Mesendoderm (in vitro differentiated cells): ENCODE measurements around the gene GAPT.

ENCODE experiments used
- DNase-seq: peaks from one replicate; pipeline ENCODE4 v3.0.0; 2013
- H2AK5ac ChIP-seq: 2 replicates; pipeline ENCODE4 v1.6.1; 2013; ENCODE audit warnings: low read length, inconsistent platforms
- H2BK120ac ChIP-seq: 2 replicates; pipeline ENCODE4 v1.6.1; 2013; ENCODE audit warnings: low read depth, mild to moderate bottlenecking, low read length, moderate library complexity, mixed read lengths
- H2BK15ac ChIP-seq: replicated peaks from 2 replicates; pipeline ENCODE4 v1.6.1; 2013; ENCODE audit warnings: low read depth, mild to moderate bottlenecking, moderate library complexity
- H2BK5ac ChIP-seq: 2 replicates; pipeline ENCODE4 v1.6.1; 2013; ENCODE audit warnings: low read length, inconsistent platforms
- H3K18ac ChIP-seq: 2 replicates; pipeline ENCODE4 v1.6.1; 2013; ENCODE audit warnings: mild to moderate bottlenecking, low read length, mixed read lengths
- H3K23ac ChIP-seq: one replicate; pipeline ENCODE4 v1.6.1; 2013; ENCODE audit warnings: low read length
- H3K27ac ChIP-seq: 2 replicates; pipeline ENCODE4 v1.5.1; 2013; ENCODE audit warnings: low read depth, mild to moderate bottlenecking, inconsistent platforms, low read length, moderate library complexity
- H3K27me3 ChIP-seq: 2 replicates; pipeline ENCODE4 v1.6.1; 2013; ENCODE audit warnings: low read length, control low read depth, mild to moderate bottlenecking, inconsistent platforms; ENCODE audit not compliant: insufficient read depth, poor library complexity
- H3K36me3 ChIP-seq: 2 replicates; pipeline ENCODE4 v1.6.1; 2013; ENCODE audit warnings: low read length, inconsistent platforms; ENCODE audit not compliant: control insufficient read depth, insufficient read depth
- H3K4ac ChIP-seq: one replicate; pipeline ENCODE4 v1.6.1; 2013; ENCODE audit warnings: low read depth, mild to moderate bottlenecking, low read length, moderate library complexity
- H3K4me1 ChIP-seq: 2 replicates; pipeline ENCODE4 v1.6.1; 2013; ENCODE audit warnings: low read depth, low read length, inconsistent platforms; ENCODE audit not compliant: control insufficient read depth
- H3K4me2 ChIP-seq: 2 replicates; pipeline ENCODE4 v1.6.1; 2013; ENCODE audit warnings: low read length
- H3K4me3 ChIP-seq: 2 replicates; pipeline ENCODE4 v1.5.1; 2013; ENCODE audit warnings: mild to moderate bottlenecking, low read length
- H3K56ac ChIP-seq: one replicate; pipeline ENCODE4 v1.6.1; 2013; ENCODE audit warnings: low read length
- H3K79me1 ChIP-seq: 2 replicates; pipeline ENCODE4 v1.6.1; 2013; ENCODE audit warnings: low read length, inconsistent platforms
- H3K79me2 ChIP-seq: 2 replicates; pipeline ENCODE4 v1.6.1; 2013; ENCODE audit warnings: mild to moderate bottlenecking, low read length; ENCODE audit not compliant: control insufficient read depth, insufficient read depth
- H3K9ac ChIP-seq: 2 replicates; pipeline ENCODE4 v1.6.1; 2013; ENCODE audit warnings: low read length, inconsistent platforms
- H4K5ac ChIP-seq: one replicate; pipeline ENCODE4 v1.6.1; 2013; ENCODE audit warnings: low read length
- H4K8ac ChIP-seq: one replicate; pipeline ENCODE4 v1.6.1; 2013; ENCODE audit warnings: low read depth, mild to moderate bottlenecking, control low read depth, low read length, moderate library complexity
- WGBS: extraction: QIAGEN DNeasy Blood & Tissue Kit; methylation state at CpG from one replicate; pipeline ENCODE4 v1.1.7; 2013; ENCODE audit warnings: low lambda C conversion rate, missing lambda C conversion rate; ENCODE audit not compliant: insufficient coverage; ENCODE audit errors: extremely low coverage; 5-methylcytosine and 5-hydroxymethylcytosine counted together

The GAPT gene

GRCh38 chr5:58455066-58455465, 36.2 kb upstream of the GAPT start:
- WGBS, result no CpG with 5 or more reads among the region's 5 CpGs

GRCh38 chr5:58455480-58455879, 35.8 kb upstream of the GAPT start:
- H4K5ac ChIP-seq, result no peak overlapping the region
- H2AK5ac ChIP-seq, result no peak overlapping the region
- H2BK15ac ChIP-seq, result no peak overlapping the region
- peaks cover 1% of the 10 kb centered on the region for H3K79me1 ChIP-seq
- peaks cover 12% of the 10 kb centered on the region for H3K79me2 ChIP-seq
- H3K4me1 ChIP-seq, result no peaks in the 10 kb centered on the region
- no peak overlapping the region for H3K4me3 ChIP-seq
- H3K18ac ChIP-seq, result no peak overlapping the region
- no peak overlapping the region for H3K27ac ChIP-seq
- no peaks in the 10 kb centered on the region for H3K27me3 ChIP-seq
- no peak overlapping the region for H2BK5ac ChIP-seq
- H3K23ac ChIP-seq, result no peak overlapping the region
- no CpG with 5 or more reads among the region's 5 CpGs for WGBS
- DNase-seq, result no peak
- H3K4ac ChIP-seq, result no peak overlapping the region
- H2BK120ac ChIP-seq, result no peak overlapping the region
- no peak overlapping the region for H4K8ac ChIP-seq
- H3K36me3 ChIP-seq, result peaks cover 5% of the 10 kb centered on the region
- H3K56ac ChIP-seq, result no peak overlapping the region
- H3K4me2 ChIP-seq, result no peak overlapping the region
- H3K9ac ChIP-seq, result no peak overlapping the region

More at GRCh38 chr5:58455066-58455465, 36.2 kb upstream of the GAPT start:
- Histone ChIP-seq H3K79me2 (peaks cover 12% of the 10 kb centered on the region), H2BK120ac (no peak overlapping the region), H3K27ac (no peak overlapping the region), H3K4me2 (no peak overlapping the region), H3K36me3 (peaks cover 5% of the 10 kb centered on the region), H3K4ac (no peak overlapping the region), H4K5ac (no peak overlapping the region), H3K4me3 (no peak overlapping the region), H3K56ac (no peak overlapping the region), H3K27me3 (no peaks in the 10 kb centered on the region), H3K4me1 (no peaks in the 10 kb centered on the region), H2BK15ac (no peak overlapping the region), H4K8ac (no peak overlapping the region), H3K18ac (no peak overlapping the region), H2BK5ac (no peak overlapping the region), H3K9ac (no peak overlapping the region), H2AK5ac (no peak overlapping the region), H3K79me1 (peaks cover 1% of the 10 kb centered on the region), H3K23ac (no peak overlapping the region)
- no peak for DNase-seq

- no peak overlapping the region for H3K23ac ChIP-seq
- no peak overlapping the region for H4K5ac ChIP-seq
- no peak overlapping the region for H2BK120ac ChIP-seq
- no peak overlapping the region for H2BK15ac ChIP-seq
- H3K4me1 ChIP-seq, result no peaks in the 10 kb centered on the region
- H3K79me2 ChIP-seq, result peaks cover 12% of the 10 kb centered on the region
- H3K18ac ChIP-seq, result no peak overlapping the region
- H3K4ac ChIP-seq, result no peak overlapping the region
- no peak overlapping the region for H2BK5ac ChIP-seq
- H3K4me2 ChIP-seq, result no peak overlapping the region
- no CpG with 5 or more reads among the region's 3 CpGs for WGBS
- no peak overlapping the region for H4K8ac ChIP-seq
- peaks cover 1% of the 10 kb centered on the region for H3K79me1 ChIP-seq
- no peak for DNase-seq
- no peak overlapping the region for H3K56ac ChIP-seq
- no peak overlapping the region for H3K9ac ChIP-seq
- no peak overlapping the region for H3K27ac ChIP-seq
- H2AK5ac ChIP-seq, result no peak overlapping the region
- H3K4me3 ChIP-seq, result no peak overlapping the region
- peaks cover 5% of the 10 kb centered on the region for H3K36me3 ChIP-seq
- no peaks in the 10 kb centered on the region for H3K27me3 ChIP-seq
Observed at GRCh38 chr5:58456026-58456425, 35.2 kb upstream of the GAPT start.

- Histone ChIP-seq H3K36me3 (peaks cover 5% of the 10 kb centered on the region), H4K5ac (no peak overlapping the region), H2AK5ac (no peak overlapping the region), H3K79me1 (peaks cover 1% of the 10 kb centered on the region), H3K4me3 (no peak overlapping the region), H3K9ac (no peak overlapping the region), H3K27ac (no peak overlapping the region), H3K4me2 (no peak overlapping the region), H3K4ac (no peak overlapping the region), H3K79me2 (peaks cover 12% of the 10 kb centered on the region), H3K4me1 (no peaks in the 10 kb centered on the region), H2BK15ac (no peak overlapping the region), H3K23ac (no peak overlapping the region), H4K8ac (no peak overlapping the region), H2BK120ac (no peak overlapping the region), H3K56ac (no peak overlapping the region), H3K27me3 (no peaks in the 10 kb centered on the region), H3K18ac (no peak overlapping the region), H2BK5ac (no peak overlapping the region)
- WGBS, result 100% methylated on average over 1 of the region's 1 CpG
- no peak for DNase-seq
Observed at GRCh38 chr5:58456486-58456885, 34.7 kb upstream of the GAPT start.

- Histone ChIP-seq H3K27ac (no peak overlapping the region), H2AK5ac (no peak overlapping the region), H3K9ac (no peak overlapping the region), H2BK120ac (no peak overlapping the region), H3K4me1 (no peaks in the 10 kb centered on the region), H2BK5ac (no peak overlapping the region), H4K8ac (no peak overlapping the region), H3K27me3 (no peaks in the 10 kb centered on the region), H3K79me1 (peaks cover 1% of the 10 kb centered on the region), H2BK15ac (no peak overlapping the region), H3K56ac (no peak overlapping the region), H3K4me3 (no peak overlapping the region), H3K79me2 (peaks cover 12% of the 10 kb centered on the region), H3K36me3 (peaks cover 5% of the 10 kb centered on the region), H4K5ac (no peak overlapping the region), H3K18ac (no peak overlapping the region), H3K23ac (no peak overlapping the region), H3K4me2 (no peak overlapping the region), H3K4ac (no peak overlapping the region)
- no CpG with 5 or more reads among the region's 4 CpGs for WGBS
- no peak for DNase-seq
Observed at GRCh38 chr5:58457050-58457449, 34.2 kb upstream of the GAPT start.

GRCh38 chr5:58458141-58458742, 33.0 kb upstream of the GAPT start:
- no CpG with 5 or more reads among the region's 7 CpGs for WGBS
- H3K4me1 ChIP-seq, result no peaks in the 10 kb centered on the region
- no peak overlapping the region for H3K4ac ChIP-seq
- H3K23ac ChIP-seq, result no peak overlapping the region
- peak overlapping the region; percentile 83 for H3K4me2 ChIP-seq
- peaks cover 12% of the 10 kb centered on the region for H3K79me2 ChIP-seq
- H3K4me3 ChIP-seq, result no peak overlapping the region
- H3K56ac ChIP-seq, result peak overlapping the region; percentile 50
- H3K27me3 ChIP-seq, result no peaks in the 10 kb centered on the region
- peaks cover 1% of the 10 kb centered on the region for H3K79me1 ChIP-seq
- H3K27ac ChIP-seq, result no peak overlapping the region
- no peak overlapping the region for H4K8ac ChIP-seq
- DNase-seq, result no peak
- H3K18ac ChIP-seq, result no peak overlapping the region
- H2BK15ac ChIP-seq, result no peak overlapping the region
- no peak overlapping the region for H2BK120ac ChIP-seq
- H3K36me3 ChIP-seq, result peaks cover 5% of the 10 kb centered on the region
- H4K5ac ChIP-seq, result no peak overlapping the region
- H2BK5ac ChIP-seq, result no peak overlapping the region
- H3K9ac ChIP-seq, result peak overlapping the region; percentile 80
- H2AK5ac ChIP-seq, result no peak overlapping the region
